ENCODE results near the gene SLC9A3. TPM values are rescaled to one million over a fixed set of nuclear protein-coding genes. Genes with fewer than 3 reads are reported as not detected.

The SLC9A3 gene
- total and polyA plus RNA-seq, 4 donors = 0.94 to 3.8 (median 1.5) TPM

GRCh38 chr5:456351-457194 lies 67.7 kb downstream of the SLC9A3 start:
- peaks cover 18 to 61% (median 44%) of the 10 kb centered on the region in 4 donors for H3K36me3 ChIP-seq (ENCODE audit: control insufficient read depth in 4 of 4, insufficient read depth in 4 of 4, low read length in 4 of 4)
- no peak overlapping the region for H3K9ac ChIP-seq (ENCODE audit: insufficient read depth in 1 of 2, low read length in 2 of 2)
- H3K9me3 ChIP-seq (ENCODE audit: control insufficient read depth in 4 of 4, insufficient read depth in 3 of 4, low read length in 3 of 4) = peaks cover 0 to 12% (median 3%) of the 10 kb centered on the region in 4 donors
- DNase-seq (no peak), ATAC-seq (ENCODE audit: insufficient read depth, low FRiP score) (no peak)
- peaks cover 0 to 4% (median 0%) of the 10 kb centered on the region in 5 donors for H3K4me1 ChIP-seq (ENCODE audit: control insufficient read depth in 5 of 5, insufficient read depth in 5 of 5, low read length in 5 of 5)
- H3K27ac ChIP-seq (ENCODE audit: low read depth in 1 of 2, low read length in 1 of 2) = no peak overlapping the region
- 90 to 91% methylated on average over 28 of the region's 28 CpGs for WGBS, 2 donors
- no peak overlapping the region for H3K4me3 ChIP-seq
- H3K27me3 ChIP-seq (ENCODE audit: control insufficient read depth in 3 of 3, insufficient read depth in 3 of 3, low read length in 2 of 3) = no peaks in the 10 kb centered on the region
- TF ChIP-seq CTCF (IDR thresholded peaks at IDR 0.05; ENCODE audit: control extremely low read depth, extremely low read depth) = no peak

GRCh38 chr5:455806-456205 lies 68.4 kb downstream of the SLC9A3 start:
- no peak for DNase-seq
- 90% methylated on average over 11 of the region's 11 CpGs for WGBS, 2 donors
- Histone ChIP-seq H3K27ac (ENCODE audit: low read depth in 1 of 2, low read length in 1 of 2) (no peak overlapping the region), H3K36me3 (ENCODE audit: control insufficient read depth in 4 of 4, insufficient read depth in 4 of 4, low read length in 4 of 4) (peaks cover 20 to 62% (median 48%) of the 10 kb centered on the region in 4 donors), H3K27me3 (ENCODE audit: control insufficient read depth in 3 of 3, insufficient read depth in 3 of 3, low read length in 2 of 3) (no peaks in the 10 kb centered on the region), H3K4me1 (ENCODE audit: control insufficient read depth in 5 of 5, insufficient read depth in 5 of 5, low read length in 5 of 5) (peaks cover 0 to 4% (median 0%) of the 10 kb centered on the region in 5 donors), H3K9me3 (ENCODE audit: control insufficient read depth in 4 of 4, insufficient read depth in 3 of 4, low read length in 3 of 4) (peaks cover 0 to 14% (median 5%) of the 10 kb centered on the region in 4 donors), H3K4me3 (no peak overlapping the region), H3K9ac (ENCODE audit: insufficient read depth in 1 of 2, low read length in 2 of 2) (no peak overlapping the region)
- no peak for ATAC-seq (ENCODE audit: insufficient read depth, low FRiP score)
- TF ChIP-seq CTCF (IDR thresholded peaks at IDR 0.05; ENCODE audit: control extremely low read depth, extremely low read depth) = no peak

DNA sequence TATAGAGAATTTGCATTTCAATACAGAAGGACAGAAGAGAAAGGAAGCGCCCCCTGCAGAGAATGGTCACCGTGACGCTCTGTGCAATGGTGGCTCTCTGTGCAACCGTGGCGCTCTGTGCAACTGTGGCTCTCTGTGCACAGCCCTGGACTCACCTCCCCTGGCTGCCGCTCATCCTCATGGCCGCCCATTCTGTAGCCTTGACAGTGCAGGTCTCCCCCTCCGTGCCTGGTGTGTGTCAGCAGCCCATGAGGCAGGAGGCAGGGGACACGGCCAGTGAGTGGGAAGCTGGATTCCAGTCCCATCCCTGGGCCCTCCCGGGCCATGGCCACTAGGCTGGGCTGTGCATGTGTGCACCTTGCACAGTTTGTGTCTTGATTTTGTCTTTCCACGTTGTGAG lies 69.3 kb downstream of the SLC9A3 start:
- ATAC-seq (ENCODE audit: insufficient read depth, low FRiP score) = no peak
- Histone ChIP-seq H3K9me3 (ENCODE audit: control insufficient read depth in 4 of 4, insufficient read depth in 3 of 4, low read length in 3 of 4) (peaks cover 0 to 14% (median 5%) of the 10 kb centered on the region in 4 donors), H3K36me3 (ENCODE audit: control insufficient read depth in 4 of 4, insufficient read depth in 4 of 4, low read length in 4 of 4) (peaks cover 23 to 56% (median 47%) of the 10 kb centered on the region in 4 donors), H3K4me1 (ENCODE audit: control insufficient read depth in 5 of 5, insufficient read depth in 5 of 5, low read length in 5 of 5) (peaks cover 0 to 3% (median 0%) of the 10 kb centered on the region in 5 donors), H3K27me3 (ENCODE audit: control insufficient read depth in 3 of 3, insufficient read depth in 3 of 3, low read length in 2 of 3) (no peaks in the 10 kb centered on the region), H3K4me3 (no peak overlapping the region), H3K9ac (ENCODE audit: insufficient read depth in 1 of 2, low read length in 2 of 2) (no peak overlapping the region), H3K27ac (ENCODE audit: low read depth in 1 of 2, low read length in 1 of 2) (no peak overlapping the region)
- DNase-seq = no peak
- WGBS, 2 donors = 89 to 94% methylated on average over 11 of the region's 11 CpGs
- no peak for TF ChIP-seq CTCF (IDR thresholded peaks at IDR 0.05; ENCODE audit: control extremely low read depth, extremely low read depth)

Data from lung (tissue), 12 donors.